KMS-11 (cell line): ENCODE data around the gene ARGLU1.
"Not testable (repeated sequence)": the region's sequence is repeated elsewhere in the genome, so short reads cannot be mapped to it uniquely, and the experiment has no call there.

Source experiments
- H2AFZ ChIP-seq: fragments of 200-600 bp; sonication (generic); 2 replicates; pipeline ENCODE4 v1.6.1; 2016; ENCODE audit warnings: antibody characterized with exemption, mixed run types, low read depth
- H3K27ac ChIP-seq: fragments of 200-600 bp; sonication (generic); 2 replicates; pipeline ENCODE4 v1.6.1; 2016; ENCODE audit warnings: mild to moderate bottlenecking, mixed run types
- H3K27me3 ChIP-seq: fragments of 200-600 bp; sonication (generic); 2 replicates; pipeline ENCODE4 v1.6.1; 2017; ENCODE audit warnings: mild to moderate bottlenecking, low read depth, mixed run types, moderate library complexity; ENCODE audit not compliant: insufficient read depth
- H3K36me3 ChIP-seq: fragments of 200-600 bp; sonication (generic); 2 replicates; pipeline ENCODE4 v1.6.1; 2017; ENCODE audit warnings: mild to moderate bottlenecking, mixed run types; ENCODE audit not compliant: insufficient read depth
- H3K4me1 ChIP-seq: fragments of 200-600 bp; sonication (generic); 2 replicates; pipeline ENCODE4 v1.6.1; 2016; ENCODE audit warnings: mild to moderate bottlenecking, low read depth, mixed run types; ENCODE audit not compliant: poor library complexity, severe bottlenecking
- H3K4me2 ChIP-seq: fragments of 200-600 bp; sonication (generic); 2 replicates; pipeline ENCODE4 v1.7.0; 2016; ENCODE audit warnings: mild to moderate bottlenecking, mixed run types
- H3K4me3 ChIP-seq: fragments of 200-600 bp; sonication (generic); IDR thresholded peaks from 2 replicates; pipeline ENCODE4 v1.6.1; 2017; ENCODE audit warnings: low read depth, low read length, mixed read lengths; ENCODE audit not compliant: insufficient read depth
- H3K79me2 ChIP-seq: fragments of 200-600 bp; sonication (generic); 2 replicates; pipeline ENCODE4 v1.6.1; 2016; ENCODE audit warnings: low read depth, mixed run types; ENCODE audit not compliant: insufficient read depth
- H3K9ac ChIP-seq: fragments of 200-600 bp; sonication (generic); 2 replicates; pipeline ENCODE4 v1.6.1; 2016; ENCODE audit warnings: mild to moderate bottlenecking, mixed run types
- H4K20me1 ChIP-seq: fragments of 200-600 bp; sonication (generic); 2 replicates; pipeline ENCODE4 v1.6.1; 2016; ENCODE audit warnings: mild to moderate bottlenecking, mixed run types; ENCODE audit not compliant: insufficient read depth
- CTCF ChIP-seq: fragments of 200-600 bp; sonication (generic); conservative IDR thresholded peaks from 2 replicates; pipeline ENCODE4 v1.6.1; 2017; ENCODE audit warnings: low read depth, mild to moderate bottlenecking, antibody characterized with exemption, low read length, moderate library complexity, mixed read lengths

Gene ARGLU1

GRCh38 chr13:106601489-106601888 lies 33.6 kb upstream of the ARGLU1 start:
- Histone ChIP-seq H3K4me3 (no peak overlapping the region), H2AFZ (no peak overlapping the region), H3K9ac (no peak overlapping the region), H3K27me3 (no peaks in the 10 kb centered on the region), H3K36me3 (no peaks in the 10 kb centered on the region), H3K4me1 (no peaks in the 10 kb centered on the region), H4K20me1 (no peaks in the 10 kb centered on the region), H3K4me2 (no peak overlapping the region), H3K79me2 (no peaks in the 10 kb centered on the region), H3K27ac (no peak overlapping the region)
- TF ChIP-seq CTCF = no peak

DNA sequence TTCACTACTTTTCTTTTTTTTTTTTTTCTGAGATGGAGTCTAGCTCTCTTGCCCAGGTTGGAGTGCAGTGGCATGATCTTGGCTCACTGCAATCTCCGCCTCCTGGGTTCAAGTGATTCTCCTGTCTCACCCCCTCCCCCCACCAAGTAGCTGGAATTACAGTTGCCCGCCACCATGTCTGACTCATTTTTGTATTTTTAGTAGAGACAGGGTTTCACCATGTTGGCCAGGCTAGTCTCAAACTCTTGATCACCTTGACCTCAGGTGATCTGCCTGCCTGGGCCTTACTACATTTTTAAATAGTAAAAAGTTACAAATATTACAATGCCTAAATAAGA lies 32.8 kb upstream of the ARGLU1 start:
- H4K20me1 ChIP-seq, H3K4me3 ChIP-seq, H2AFZ ChIP-seq, H3K79me2 ChIP-seq, H3K27ac ChIP-seq, H3K4me2 ChIP-seq, H3K27me3 ChIP-seq, H3K36me3 ChIP-seq, H3K9ac ChIP-seq, H3K4me1 ChIP-seq: not testable (repeated sequence)

GRCh38 chr13:106599875-106600797 lies 32.2 kb upstream of the ARGLU1 start:
- TF ChIP-seq CTCF = no peak
- no peaks in the 10 kb centered on the region for H3K4me1 ChIP-seq
- no peaks in the 10 kb centered on the region for H3K79me2 ChIP-seq
- no peak overlapping the region for H3K4me3 ChIP-seq
- no peak overlapping the region for H3K4me2 ChIP-seq
- no peaks in the 10 kb centered on the region for H3K36me3 ChIP-seq
- no peaks in the 10 kb centered on the region for H3K27me3 ChIP-seq
- H2AFZ ChIP-seq = no peak overlapping the region
- H3K27ac ChIP-seq = no peak overlapping the region
- no peak overlapping the region for H3K9ac ChIP-seq
- no peaks in the 10 kb centered on the region for H4K20me1 ChIP-seq

DNA sequence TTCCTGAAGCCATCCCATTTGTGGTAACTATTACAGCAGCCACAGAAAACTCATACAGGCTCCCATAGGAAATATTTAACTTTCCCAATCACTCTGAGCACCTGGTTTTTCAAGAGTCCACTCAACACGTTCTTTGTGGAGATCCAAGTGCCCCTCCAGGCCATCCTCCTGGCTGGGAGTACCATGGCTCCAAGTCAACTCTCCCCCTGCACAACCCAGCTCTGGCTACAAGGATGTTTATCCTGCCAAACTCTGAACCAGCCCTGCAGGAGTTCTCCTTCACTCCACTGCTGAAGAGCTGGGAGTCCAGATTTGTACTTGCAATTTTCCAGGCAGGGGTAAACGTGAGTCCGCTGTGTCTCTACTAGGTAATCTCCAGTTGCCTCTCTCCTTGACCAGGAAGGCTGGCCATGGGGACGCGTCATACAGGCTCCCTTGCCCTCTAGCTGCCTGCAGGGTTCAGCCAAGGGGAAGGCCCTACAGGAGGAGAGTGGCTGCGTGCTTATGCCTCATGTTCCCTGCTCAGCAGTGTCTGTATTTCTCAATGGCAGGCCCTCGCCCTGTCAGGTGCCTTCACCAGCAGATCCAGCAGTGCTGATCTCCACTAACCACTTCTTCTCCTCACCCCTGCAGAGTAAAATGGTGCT lies 29.9 kb upstream of the ARGLU1 start:
- Histone ChIP-seq H3K36me3 (no peaks in the 10 kb centered on the region), H2AFZ (no peak overlapping the region), H3K4me3 (no peak overlapping the region), H3K4me1 (no peaks in the 10 kb centered on the region), H3K27ac (no peak overlapping the region), H3K9ac (no peak overlapping the region), H3K79me2 (no peaks in the 10 kb centered on the region), H3K27me3 (no peaks in the 10 kb centered on the region), H3K4me2 (no peak overlapping the region), H4K20me1 (no peaks in the 10 kb centered on the region)
- no peak for TF ChIP-seq CTCF

- no peak overlapping the region for H2AFZ ChIP-seq
- no peak for TF ChIP-seq CTCF
- H3K4me1 ChIP-seq = no peaks in the 10 kb centered on the region
- H3K27ac ChIP-seq = no peak overlapping the region
- H4K20me1 ChIP-seq = no peaks in the 10 kb centered on the region
- H3K36me3 ChIP-seq = no peaks in the 10 kb centered on the region
- no peak overlapping the region for H3K4me3 ChIP-seq
- H3K9ac ChIP-seq = no peak overlapping the region
- H3K79me2 ChIP-seq = no peaks in the 10 kb centered on the region
- no peaks in the 10 kb centered on the region for H3K27me3 ChIP-seq
- H3K4me2 ChIP-seq = no peak overlapping the region
Observed at GRCh38 chr13:106597186-106597585, 29.2 kb upstream of the ARGLU1 start.
